ENCODE results near the gene SERPINE1. TPM values are rescaled to one million over a fixed set of nuclear protein-coding genes. Genes with fewer than 3 reads are reported as not detected.

Gene SERPINE1
- total and polyA plus RNA-seq, 2 of the 13 experiments (the other 11 are each of a cell fraction or from before 2014, with no cell fraction given), result 21.2 to 1,576 TPM

DNA sequence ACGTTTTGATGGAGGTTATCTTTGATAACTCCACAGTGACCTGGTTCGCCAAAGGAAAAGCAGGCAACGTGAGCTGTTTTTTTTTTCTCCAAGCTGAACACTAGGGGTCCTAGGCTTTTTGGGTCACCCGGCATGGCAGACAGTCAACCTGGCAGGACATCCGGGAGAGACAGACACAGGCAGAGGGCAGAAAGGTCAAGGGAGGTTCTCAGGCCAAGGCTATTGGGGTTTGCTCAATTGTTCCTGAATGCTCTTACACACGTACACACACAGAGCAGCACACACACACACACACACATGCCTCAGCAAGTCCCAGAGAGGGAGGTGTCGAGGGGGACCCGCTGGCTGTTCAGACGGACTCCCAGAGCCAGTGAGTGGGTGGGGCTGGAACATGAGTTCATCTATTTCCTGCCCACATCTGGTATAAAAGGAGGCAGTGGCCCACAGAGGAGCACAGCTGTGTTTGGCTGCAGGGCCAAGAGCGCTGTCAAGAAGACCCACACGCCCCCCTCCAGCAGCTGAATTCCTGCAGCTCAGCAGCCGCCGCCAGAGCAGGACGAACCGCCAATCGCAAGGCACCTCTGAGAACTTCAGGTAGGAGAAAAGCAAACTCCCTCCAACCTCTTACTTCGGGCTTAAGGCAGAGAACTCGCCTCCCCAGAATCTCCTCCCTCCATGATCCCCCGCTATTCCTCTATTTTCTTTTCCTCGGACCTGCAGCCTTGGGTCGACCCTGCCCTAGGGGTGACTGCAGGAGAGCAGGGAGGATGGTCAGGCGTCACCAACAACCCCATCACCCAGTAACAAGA, at the start of gene SERPINE1 (continued):
- TF ChIP-seq, protein P1, sequence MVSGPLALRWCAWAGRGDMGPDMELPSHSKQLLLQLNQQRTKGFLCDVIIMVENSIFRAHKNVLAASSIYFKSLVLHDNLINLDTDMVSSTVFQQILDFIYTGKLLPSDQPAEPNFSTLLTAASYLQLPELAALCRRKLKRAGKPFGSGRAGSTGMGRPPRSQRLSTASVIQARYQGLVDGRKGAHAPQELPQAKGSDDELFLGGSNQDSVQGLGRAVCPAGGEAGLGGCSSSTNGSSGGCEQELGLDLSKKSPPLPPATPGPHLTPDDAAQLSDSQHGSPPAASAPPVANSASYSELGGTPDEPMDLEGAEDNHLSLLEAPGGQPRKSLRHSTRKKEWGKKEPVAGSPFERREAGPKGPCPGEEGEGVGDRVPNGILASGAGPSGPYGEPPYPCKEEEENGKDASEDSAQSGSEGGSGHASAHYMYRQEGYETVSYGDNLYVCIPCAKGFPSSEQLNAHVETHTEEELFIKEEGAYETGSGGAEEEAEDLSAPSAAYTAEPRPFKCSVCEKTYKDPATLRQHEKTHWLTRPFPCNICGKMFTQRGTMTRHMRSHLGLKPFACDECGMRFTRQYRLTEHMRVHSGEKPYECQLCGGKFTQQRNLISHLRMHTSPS (CRISPR knock-in tag; IDR thresholded peaks at IDR 0.05; ENCODE audit: low read depth), result peak; percentile 83; the same call in 1 of the 2 replicates
- TF ChIP-seq ZNF350 (CRISPR knock-in tag; IDR thresholded peaks at IDR 0.05; ENCODE audit: borderline replicate concordance, low read depth) (peak; percentile 99), ZNF629 (CRISPR knock-in tag; conservative IDR thresholded peaks at IDR 0.05) (no peak; the same call in 1 of the 2 replicates), SALL2 (CRISPR knock-in tag; IDR thresholded peaks at IDR 0.05) (peak; percentile 94), ZNF7 (CRISPR knock-in tag; IDR thresholded peaks at IDR 0.05) (0 out of 2 replicates have a peak, but pooled peaks have one; percentile 27), HDAC6 (IDR thresholded peaks at IDR 0.05; ENCODE audit: low read depth, low read length) (no peak), ARHGAP35 (CRISPR knock-in tag; IDR thresholded peaks at IDR 0.05; ENCODE audit: borderline replicate concordance) (0 out of 2 replicates have a peak, but pooled peaks have one; percentile 86), ZNF83 (CRISPR knock-in tag; IDR thresholded peaks at IDR 0.05; ENCODE audit: borderline replicate concordance) (peak; percentile 30; the same call in 1 of the 2 replicates), LCORL (IDR thresholded peaks at IDR 0.05) (peak; percentile 55; the same call in 1 of the 2 replicates), LCORL (CRISPR knock-in tag; IDR thresholded peaks at IDR 0.05) (peak; percentile 95), ZSCAN22 (CRISPR knock-in tag; IDR thresholded peaks at IDR 0.05) (no peak), MZF1 (CRISPR knock-in tag; IDR thresholded peaks at IDR 0.05; ENCODE audit: borderline replicate concordance) (0 out of 2 replicates have a peak, but pooled peaks have one; percentile 16), ZNF431 (CRISPR knock-in tag; IDR thresholded peaks at IDR 0.05; ENCODE audit: borderline replicate concordance, low read depth) (no peak; the same call in 1 of the 2 replicates)
- TF ChIP-seq, protein P2, sequence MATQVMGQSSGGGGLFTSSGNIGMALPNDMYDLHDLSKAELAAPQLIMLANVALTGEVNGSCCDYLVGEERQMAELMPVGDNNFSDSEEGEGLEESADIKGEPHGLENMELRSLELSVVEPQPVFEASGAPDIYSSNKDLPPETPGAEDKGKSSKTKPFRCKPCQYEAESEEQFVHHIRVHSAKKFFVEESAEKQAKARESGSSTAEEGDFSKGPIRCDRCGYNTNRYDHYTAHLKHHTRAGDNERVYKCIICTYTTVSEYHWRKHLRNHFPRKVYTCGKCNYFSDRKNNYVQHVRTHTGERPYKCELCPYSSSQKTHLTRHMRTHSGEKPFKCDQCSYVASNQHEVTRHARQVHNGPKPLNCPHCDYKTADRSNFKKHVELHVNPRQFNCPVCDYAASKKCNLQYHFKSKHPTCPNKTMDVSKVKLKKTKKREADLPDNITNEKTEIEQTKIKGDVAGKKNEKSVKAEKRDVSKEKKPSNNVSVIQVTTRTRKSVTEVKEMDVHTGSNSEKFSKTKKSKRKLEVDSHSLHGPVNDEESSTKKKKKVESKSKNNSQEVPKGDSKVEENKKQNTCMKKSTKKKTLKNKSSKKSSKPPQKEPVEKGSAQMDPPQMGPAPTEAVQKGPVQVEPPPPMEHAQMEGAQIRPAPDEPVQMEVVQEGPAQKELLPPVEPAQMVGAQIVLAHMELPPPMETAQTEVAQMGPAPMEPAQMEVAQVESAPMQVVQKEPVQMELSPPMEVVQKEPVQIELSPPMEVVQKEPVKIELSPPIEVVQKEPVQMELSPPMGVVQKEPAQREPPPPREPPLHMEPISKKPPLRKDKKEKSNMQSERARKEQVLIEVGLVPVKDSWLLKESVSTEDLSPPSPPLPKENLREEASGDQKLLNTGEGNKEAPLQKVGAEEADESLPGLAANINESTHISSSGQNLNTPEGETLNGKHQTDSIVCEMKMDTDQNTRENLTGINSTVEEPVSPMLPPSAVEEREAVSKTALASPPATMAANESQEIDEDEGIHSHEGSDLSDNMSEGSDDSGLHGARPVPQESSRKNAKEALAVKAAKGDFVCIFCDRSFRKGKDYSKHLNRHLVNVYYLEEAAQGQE (IDR thresholded peaks at IDR 0.05; ENCODE audit: borderline replicate concordance in 1 of 2, low read depth in 1 of 2, low read length in 2 of 2), result peak in 1 of 2 experiments; percentile 72; a peak in 1 of 4 replicates
- TF ChIP-seq, protein P3, sequence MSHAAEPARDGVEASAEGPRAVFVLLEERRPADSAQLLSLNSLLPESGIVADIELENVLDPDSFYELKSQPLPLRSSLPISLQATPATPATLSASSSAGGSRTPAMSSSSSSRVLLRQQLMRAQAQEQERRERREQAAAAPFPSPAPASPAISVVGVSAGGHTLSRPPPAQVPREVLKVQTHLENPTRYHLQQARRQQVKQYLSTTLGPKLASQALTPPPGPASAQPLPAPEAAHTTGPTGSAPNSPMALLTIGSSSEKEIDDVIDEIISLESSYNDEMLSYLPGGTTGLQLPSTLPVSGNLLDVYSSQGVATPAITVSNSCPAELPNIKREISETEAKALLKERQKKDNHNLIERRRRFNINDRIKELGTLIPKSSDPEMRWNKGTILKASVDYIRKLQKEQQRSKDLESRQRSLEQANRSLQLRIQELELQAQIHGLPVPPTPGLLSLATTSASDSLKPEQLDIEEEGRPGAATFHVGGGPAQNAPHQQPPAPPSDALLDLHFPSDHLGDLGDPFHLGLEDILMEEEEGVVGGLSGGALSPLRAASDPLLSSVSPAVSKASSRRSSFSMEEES (CRISPR knock-in tag; IDR thresholded peaks at IDR 0.05), result peak; percentile 41; the same call in 1 of the 2 replicates
- TF ChIP-seq, protein P4, sequence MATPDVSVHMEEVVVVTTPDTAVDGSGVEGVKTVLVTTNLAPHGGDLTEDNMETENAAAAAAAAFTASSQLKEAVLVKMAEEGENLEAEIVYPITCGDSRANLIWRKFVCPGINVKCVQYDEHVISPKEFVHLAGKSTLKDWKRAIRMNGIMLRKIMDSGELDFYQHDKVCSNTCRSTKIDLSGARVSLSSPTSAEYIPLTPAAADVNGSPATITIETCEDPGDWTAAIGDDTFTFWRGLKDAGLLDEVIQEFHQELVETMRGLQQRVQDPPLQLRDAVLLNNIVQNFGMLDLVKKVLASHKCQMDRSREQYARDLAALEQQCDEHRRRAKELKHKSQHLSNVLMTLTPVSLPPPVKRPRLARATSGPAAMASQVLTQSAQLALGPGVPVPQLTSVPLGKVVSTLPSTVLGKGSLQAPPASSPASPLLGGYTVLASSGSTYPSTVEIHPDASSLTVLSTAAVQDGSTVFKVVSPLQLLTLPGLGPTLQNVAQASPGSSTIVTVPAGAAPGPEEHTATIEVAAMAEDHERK (CRISPR knock-in tag; IDR thresholded peaks at IDR 0.05; ENCODE audit: low read depth), result no peak
- TF ChIP-seq, protein P5, sequence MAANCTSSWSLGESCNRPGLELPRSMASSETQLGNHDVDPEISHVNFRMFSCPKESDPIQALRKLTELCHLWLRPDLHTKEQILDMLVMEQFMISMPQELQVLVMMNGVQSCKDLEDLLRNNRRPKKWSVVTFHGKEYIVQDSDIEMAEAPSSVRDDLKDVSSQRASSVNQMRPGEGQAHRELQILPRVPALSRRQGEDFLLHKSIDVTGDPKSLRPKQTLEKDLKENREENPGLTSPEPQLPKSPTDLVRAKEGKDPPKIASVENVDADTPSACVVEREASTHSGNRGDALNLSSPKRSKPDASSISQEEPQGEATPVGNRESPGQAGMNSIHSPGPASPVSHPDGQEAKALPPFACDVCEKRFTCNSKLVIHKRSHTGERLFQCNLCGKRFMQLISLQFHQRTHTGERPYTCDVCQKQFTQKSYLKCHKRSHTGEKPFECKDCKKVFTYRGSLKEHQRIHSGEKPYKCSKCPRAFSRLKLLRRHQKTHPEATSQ (CRISPR knock-in tag; IDR thresholded peaks at IDR 0.05; ENCODE audit: borderline replicate concordance), result peak; percentile 94

Data from HepG2 (cell line).